AG04450 (cell line): ENCODE data around the gene RRBP1. TPM values are rescaled to one million over a fixed set of nuclear protein-coding genes. Genes with fewer than 3 reads are reported as not detected.

Source experiments
- CTCF ChIA-PET: fragments of 300-600, 350-600 bp; formaldehyde crosslinking; extraction: SDS; loops from one replicate; lab custom pipeline; 2022; ENCODE audit warnings: antibody characterized with exemption, inconsistent platforms; lab: Charles Lee
- POLR2A ChIA-PET: fragments of 350-600 bp; formaldehyde crosslinking; extraction: SDS; loops from one replicate; lab custom pipeline; 2021; ENCODE audit warnings: antibody characterized with exemption, inconsistent platforms; lab: Yijun Ruan, JAX
- DNase-seq: peaks from one replicate; pipeline ENCODE4 v3.0.0-alpha.2; 2011; ENCODE audit warnings: low read depth, low spot score
- H3K27ac ChIP-seq: one replicate; pipeline ENCODE4 v1.5.1; 2012; ENCODE audit warnings: low read depth, low read length, control low read depth
- H3K27me3 ChIP-seq: one replicate; pipeline ENCODE4 v1.6.0; 2012; ENCODE audit warnings: low read length; ENCODE audit not compliant: control insufficient read depth, insufficient read depth
- H3K4me3 ChIP-seq: 2 replicates; pipeline ENCODE4 v1.5.1; 2011; ENCODE audit warnings: mild to moderate bottlenecking, low read depth, low read length, control low read depth
- H3K9me3 ChIP-seq: 2 replicates; pipeline ENCODE4 v1.5.1; 2012; ENCODE audit warnings: low read length; ENCODE audit not compliant: control insufficient read depth, insufficient read depth
- polyA plus RNA-seq: library from polyadenylated mRNA; depleted of rRNA; stranded (reverse); fragments of >200 nt; gene quantifications from 2 replicates; pipeline ENCODE4 v1.2.3, GENCODE V29; 2011
- TF ChIP-seq, protein P1 (sequence below): IDR thresholded peaks from 2 replicates; pipeline ENCODE4 v1.5.1; 2011; ENCODE audit warnings: low read depth, low read length, control low read depth, inconsistent platforms

The RRBP1 gene
- polyA plus RNA-seq, 1 experiment = 153 TPM

DNA sequence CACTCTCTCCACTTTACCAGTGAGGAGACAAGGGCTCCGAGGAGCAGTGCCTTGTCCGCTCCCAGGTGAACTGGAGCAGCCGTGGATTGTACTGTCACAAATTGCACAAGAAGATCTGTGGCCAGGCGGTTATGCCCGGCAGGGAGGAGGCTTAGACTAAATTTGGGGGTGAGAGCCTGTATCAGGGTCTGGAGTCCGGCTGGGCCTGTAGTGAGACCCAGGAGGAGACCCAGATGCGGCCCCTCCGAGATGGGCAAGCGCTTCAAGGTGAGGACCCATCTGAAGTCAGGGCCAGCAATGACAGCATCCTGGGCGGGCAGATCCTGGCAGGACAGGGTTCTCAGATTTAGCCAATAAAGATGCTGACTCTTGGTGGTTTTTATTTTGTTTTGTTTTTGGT is 45.3 kb upstream of the RRBP1 start:
- TF ChIP-seq, protein P1, sequence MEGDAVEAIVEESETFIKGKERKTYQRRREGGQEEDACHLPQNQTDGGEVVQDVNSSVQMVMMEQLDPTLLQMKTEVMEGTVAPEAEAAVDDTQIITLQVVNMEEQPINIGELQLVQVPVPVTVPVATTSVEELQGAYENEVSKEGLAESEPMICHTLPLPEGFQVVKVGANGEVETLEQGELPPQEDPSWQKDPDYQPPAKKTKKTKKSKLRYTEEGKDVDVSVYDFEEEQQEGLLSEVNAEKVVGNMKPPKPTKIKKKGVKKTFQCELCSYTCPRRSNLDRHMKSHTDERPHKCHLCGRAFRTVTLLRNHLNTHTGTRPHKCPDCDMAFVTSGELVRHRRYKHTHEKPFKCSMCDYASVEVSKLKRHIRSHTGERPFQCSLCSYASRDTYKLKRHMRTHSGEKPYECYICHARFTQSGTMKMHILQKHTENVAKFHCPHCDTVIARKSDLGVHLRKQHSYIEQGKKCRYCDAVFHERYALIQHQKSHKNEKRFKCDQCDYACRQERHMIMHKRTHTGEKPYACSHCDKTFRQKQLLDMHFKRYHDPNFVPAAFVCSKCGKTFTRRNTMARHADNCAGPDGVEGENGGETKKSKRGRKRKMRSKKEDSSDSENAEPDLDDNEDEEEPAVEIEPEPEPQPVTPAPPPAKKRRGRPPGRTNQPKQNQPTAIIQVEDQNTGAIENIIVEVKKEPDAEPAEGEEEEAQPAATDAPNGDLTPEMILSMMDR = no peak
- no peak for DNase-seq

DNA sequence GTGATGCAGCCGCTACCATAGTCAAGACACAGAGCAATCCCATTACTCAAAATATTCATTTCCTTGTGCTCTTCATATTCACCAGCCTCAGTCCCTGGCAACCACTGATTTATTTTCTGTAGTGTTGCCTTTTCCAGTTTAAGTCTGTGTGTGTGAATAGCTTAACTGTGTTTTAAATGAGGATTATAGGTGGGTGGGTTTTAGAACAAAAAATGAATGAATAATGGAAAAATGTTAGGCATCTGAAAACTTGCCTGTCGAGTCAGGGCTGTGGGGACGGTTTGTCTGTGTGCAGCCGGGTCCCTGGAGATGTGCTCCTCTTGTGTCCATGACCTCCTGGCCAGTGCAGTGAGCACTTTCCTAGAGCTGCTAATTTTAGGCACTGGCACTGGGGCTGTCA is 44.9 kb upstream of the RRBP1 start:
- no peak for DNase-seq
- Histone ChIP-seq H3K27me3 (peaks cover 22% of the 10 kb centered on the region), H3K4me3 (no peak overlapping the region), H3K27ac (no peak overlapping the region), H3K9me3 (no peaks in the 10 kb centered on the region)
- ChIA-PET POLR2A (no interaction called here), CTCF (no interaction called here)
- TF ChIP-seq, protein P1 = no peak

More for the DNA sequence above, 45.3 kb upstream of the RRBP1 start:
- Histone ChIP-seq H3K9me3 (no peaks in the 10 kb centered on the region), H3K4me3 (no peak overlapping the region), H3K27me3 (peaks cover 19% of the 10 kb centered on the region), H3K27ac (no peak overlapping the region)
- ChIA-PET POLR2A (no interaction called here), CTCF (interaction anchor here (0.7 kb wide), 1 partner anchor 8 kb away, joined by 5 read pairs; no protein-coding TSS in a partner anchor)

DNA sequence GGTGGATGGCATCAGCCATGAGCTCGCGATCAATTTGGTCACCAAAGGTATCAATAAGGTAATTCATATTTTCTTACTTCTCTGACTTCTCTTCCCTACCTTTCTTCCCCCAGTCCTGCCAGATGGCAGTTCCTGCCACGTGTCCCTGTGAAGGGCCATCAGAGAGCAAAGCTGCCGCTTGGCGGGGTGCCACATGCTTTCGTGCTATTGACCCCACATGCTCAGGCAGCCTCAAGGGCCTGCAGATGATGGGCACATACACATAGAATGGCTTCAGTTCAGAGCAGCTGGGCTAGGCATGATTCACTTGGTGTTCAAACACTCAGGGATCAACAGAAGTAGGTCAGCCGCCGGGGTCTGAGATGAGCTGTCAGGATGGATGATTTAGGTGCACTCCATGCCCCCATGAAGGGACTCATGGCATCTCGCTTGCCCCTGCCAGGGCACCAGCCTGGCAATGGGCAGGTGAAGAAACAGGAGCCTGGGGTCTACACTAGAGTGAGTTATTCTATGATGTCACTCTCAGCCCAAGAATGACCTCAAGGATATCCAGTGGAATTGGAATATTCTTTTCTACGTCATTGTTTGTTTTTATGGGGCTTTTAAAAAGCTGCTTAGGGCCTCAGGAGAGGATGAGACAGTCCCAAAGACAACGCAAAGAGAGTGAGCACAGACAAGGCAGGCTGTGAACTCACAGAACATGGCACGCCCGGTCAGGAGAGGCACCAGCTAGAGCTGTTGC is 43.2 kb upstream of the RRBP1 start:
- no peak for DNase-seq
- ChIA-PET POLR2A (no interaction called here), CTCF (interaction anchor here (1.6 kb wide), 1 partner anchor 42 kb away, joined by 5 read pairs; no protein-coding TSS in a partner anchor)
- Histone ChIP-seq H3K27me3 (peaks cover 22% of the 10 kb centered on the region), H3K4me3 (no peak overlapping the region), H3K27ac (no peak overlapping the region), H3K9me3 (no peaks in the 10 kb centered on the region)
- TF ChIP-seq, protein P1 = no peak

DNA sequence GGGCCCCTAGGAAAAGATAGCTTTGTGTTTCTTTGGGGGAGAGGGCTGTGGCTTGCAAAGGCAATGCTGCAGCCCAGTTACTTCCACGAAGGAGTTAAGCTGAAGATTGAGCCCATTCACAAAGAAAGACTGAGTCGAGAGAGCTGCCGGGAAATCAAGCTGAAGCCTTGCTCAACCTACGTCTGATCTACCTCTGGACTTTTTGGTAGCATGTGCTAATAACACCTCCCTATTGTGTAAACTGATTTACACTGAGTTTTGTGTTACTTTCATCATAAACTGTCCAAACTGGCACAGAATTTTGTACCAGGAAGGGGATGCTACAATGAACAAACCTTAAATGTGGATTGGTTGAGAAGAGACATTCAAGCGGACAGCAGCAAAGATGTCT is 41.3 kb upstream of the RRBP1 start:
- DNase-seq = no peak
- TF ChIP-seq, protein P1 = no peak
- ChIA-PET POLR2A (no interaction called here), CTCF (interaction anchor here (1.1 kb wide), 1 partner anchor 66 kb away, joined by 3 read pairs; no protein-coding TSS in a partner anchor)
- H3K27me3 ChIP-seq = peaks cover 19% of the 10 kb centered on the region
- no peak overlapping the region for H3K27ac ChIP-seq
- no peaks in the 10 kb centered on the region for H3K9me3 ChIP-seq
- no peak overlapping the region for H3K4me3 ChIP-seq

DNA sequence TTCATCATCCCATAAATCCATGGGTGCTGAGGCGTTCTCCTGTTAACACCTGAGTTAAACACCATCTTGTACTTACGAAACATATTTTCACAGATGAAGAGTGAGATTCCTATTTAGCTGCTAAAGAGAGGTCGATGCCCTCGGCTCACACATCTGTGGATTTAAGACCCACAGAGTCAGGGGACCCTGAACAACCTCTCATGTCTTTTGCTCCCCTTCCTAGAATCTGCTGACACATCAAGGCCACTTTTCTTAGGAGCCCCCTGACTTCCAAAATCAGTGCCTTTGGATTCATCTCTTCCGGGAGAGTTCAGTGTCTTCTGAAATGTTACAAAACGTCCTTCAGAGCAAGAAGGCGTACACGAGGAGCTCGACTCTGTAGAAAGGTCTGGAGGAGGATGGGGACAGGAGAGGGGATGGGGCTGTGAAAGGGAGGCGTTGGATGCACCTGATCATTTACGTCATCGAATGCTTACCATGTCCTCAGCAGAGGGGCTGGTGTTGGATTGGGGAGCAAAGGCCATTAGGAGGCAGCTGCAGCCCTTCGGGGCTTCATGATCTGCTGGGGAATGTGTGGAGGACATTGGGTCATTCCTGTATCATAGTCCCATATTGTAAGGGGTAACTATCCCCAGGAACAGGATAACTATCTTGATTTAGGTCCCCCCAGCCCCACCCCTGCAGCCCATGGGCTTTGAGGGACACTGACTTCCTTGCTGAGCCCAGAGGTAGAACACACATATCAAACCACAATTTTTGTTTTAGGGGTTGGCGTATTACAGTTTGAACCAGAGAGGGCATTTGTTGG is 40.7 kb upstream of the RRBP1 start:
- Histone ChIP-seq H3K27me3 (peaks cover 18% of the 10 kb centered on the region), H3K4me3 (no peak overlapping the region), H3K27ac (no peak overlapping the region), H3K9me3 (no peaks in the 10 kb centered on the region)
- TF ChIP-seq, protein P1 = no peak
- DNase-seq = no peak
- ChIA-PET POLR2A (no interaction called here), CTCF (interaction anchor here (1.1 kb wide), 1 partner anchor 67 kb away, joined by 3 read pairs; no protein-coding TSS in a partner anchor)
